ENCODE results near the gene MED9.

MED9 gene

GRCh38 chr17:17516941-17517720, 40.3 kb downstream of the MED9 start:
- DNase-seq: no peak

GRCh38 chr17:17518014-17518413, 41.2 kb downstream of the MED9 start:
- DNase-seq: no peak

GRCh38 chr17:17518951-17519350, 42.2 kb downstream of the MED9 start:
- DNase-seq: no peak

GRCh38 chr17:17519886-17520285, 43.1 kb downstream of the MED9 start:
- no peak for DNase-seq

GRCh38 chr17:17520599-17521232, 43.9 kb downstream of the MED9 start:
- DNase-seq: no peak

GRCh38 chr17:17523001-17523730, 46.4 kb downstream of the MED9 start:
- DNase-seq: no peak

- DNase-seq: no peak
These were observed 47.1 kb downstream of the MED9 start for GRCh38 chr17:17523731-17524490.

- DNase-seq: no peak
These were observed 48.5 kb downstream of the MED9 start for GRCh38 chr17:17525311-17525710.

- no peak for DNase-seq
These were observed 49.2 kb downstream of the MED9 start for GRCh38 chr17:17525956-17526355.

GRCh38 chr17:17526369-17526768, 49.6 kb downstream of the MED9 start:
- DNase-seq: no peak

- no peak for DNase-seq
These were observed 50.7 kb downstream of the MED9 start for GRCh38 chr17:17527534-17527933.

GRCh38 chr17:17527956-17528500, 51.2 kb downstream of the MED9 start:
- no peak for DNase-seq

- no peak for DNase-seq
These were observed 52.2 kb downstream of the MED9 start for GRCh38 chr17:17528696-17529652.

GRCh38 chr17:17531156-17531555, 54.4 kb downstream of the MED9 start:
- no peak for DNase-seq

- DNase-seq: no peak
These were observed 56.2 kb downstream of the MED9 start for GRCh38 chr17:17532991-17533390.

GRCh38 chr17:17533901-17534441, 57.2 kb downstream of the MED9 start:
- no peak for DNase-seq

GRCh38 chr17:17535957-17536356, 59.2 kb downstream of the MED9 start:
- DNase-seq: peak; percentile 43

GRCh38 chr17:17536702-17537101, 59.9 kb downstream of the MED9 start:
- no peak for DNase-seq

GRCh38 chr17:17537311-17538099, 60.7 kb downstream of the MED9 start:
- DNase-seq: no peak
